Gastroesophageal sphincter (tissue), 4 donors: Measurements from ENCODE around the gene SUGCT. TPM values are rescaled to one million over a fixed set of nuclear protein-coding genes. Genes with fewer than 3 reads are reported as not detected.

ENCODE experiments used
- ATAC-seq: fragments of 150-250 bp; one replicate; pipeline ENCODE4 v1.9.1; 2016; ENCODE audit warnings: mild to moderate bottlenecking, moderate library complexity
- H3K27ac ChIP-seq, 4 donors: fragments of 200-600 bp; sonication (generic) in 3 of 4; 1 replicate in 3 of 4; 2 replicates in 1 of 4; pipeline ENCODE4 v1.5.1; 2016 to 2019
- H3K27me3 ChIP-seq: fragments of 200-600 bp; sonication (generic); one replicate; pipeline ENCODE4 v1.5.1; 2019
- H3K36me3 ChIP-seq, 2 donors: fragments of 200-600 bp; sonication (generic); one replicate each; pipeline ENCODE4 v1.5.1; 2019; ENCODE audit warnings: control low read depth in 1 of 2
- H3K4me1 ChIP-seq, 3 donors: fragments of 200-600 bp; sonication (generic); 1 replicate in 2 of 3; 2 replicates in 1 of 3; pipeline ENCODE4 v1.5.1; 2016 to 2019; ENCODE audit warnings: control low read depth in 2 of 3
- H3K4me3 ChIP-seq, 2 donors: fragments of 200-600 bp; sonication (generic); one replicate each; pipeline ENCODE4 v1.5.1; 2019; ENCODE audit warnings: mild to moderate bottlenecking in 1 of 2, moderate library complexity in 1 of 2
- H3K9me3 ChIP-seq, 3 donors: fragments of 200-600 bp; sonication (generic); one replicate each; pipeline ENCODE4 v1.5.1; 2017 to 2019; ENCODE audit warnings: control low read depth in 2 of 3
- EP300 ChIP-seq: sonication (generic); formaldehyde crosslinking; IDR thresholded peaks from one replicate; pipeline ENCODE4 v1.6.1; 2017; ENCODE audit warnings: antibody characterized with exemption, mild to moderate bottlenecking
- POLR2A ChIP-seq, 2 donors: fragments of 450-650 bp; IDR thresholded peaks; one replicate each; pipeline ENCODE4 v1.6.1; 2017; ENCODE audit warnings: antibody characterized with exemption in 2 of 2, mild to moderate bottlenecking in 2 of 2, moderate library complexity in 1 of 2
- POLR2AphosphoS5 ChIP-seq: sonication (generic); formaldehyde crosslinking; IDR thresholded peaks from one replicate; pipeline ENCODE4 v1.6.1; 2017; ENCODE audit warnings: antibody characterized with exemption
- WGBS, 2 donors: methylation state at CpG; one replicate each; pipeline ENCODE4 v1.1.5; 2018; ENCODE audit warnings: low coverage in 1 of 2; 5-methylcytosine and 5-hydroxymethylcytosine counted together
- total RNA-seq, 4 donors: library from RNA; depleted of rRNA; stranded (reverse); fragments of >200 nt; gene quantifications; one replicate each; pipeline ENCODE4 v1.1.0, GENCODE V29; 2016
- TF ChIP-seq, protein P1 (sequence below), 4 experiments: fragments of 200-600 bp in 2 of 4; fragments of 450-650 bp in 2 of 4; sonication (generic) in 1 of 4; IDR thresholded peaks; one replicate each; pipeline ENCODE4 v1.5.1; 2017 to 2019; ENCODE audit warnings: antibody characterized with exemption in 4 of 4, mild to moderate bottlenecking in 2 of 4, moderate library complexity in 2 of 4

The SUGCT gene
- total RNA-seq, 4 donors from 2014 or later = 1.2 to 17.3 (median 10.8) TPM

DNA sequence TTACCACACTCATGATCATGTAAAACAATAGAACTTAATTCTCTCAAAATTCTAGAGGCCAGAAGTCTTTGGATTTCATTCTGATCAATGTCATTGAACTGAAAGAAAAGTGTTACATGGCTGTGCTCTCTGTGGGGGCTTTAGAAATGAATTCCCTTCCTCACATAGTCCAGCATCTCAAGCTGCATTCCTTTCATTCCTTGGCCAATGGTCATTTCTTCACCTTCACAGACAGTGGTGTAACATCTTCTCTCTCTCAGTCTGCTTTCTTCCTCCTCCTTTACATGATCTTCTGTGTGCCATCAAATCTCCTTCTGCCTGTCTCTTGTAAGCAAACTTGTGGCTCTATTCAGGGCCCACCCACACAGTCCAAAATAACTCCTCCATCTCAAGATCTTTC, 735.3 kb downstream of the SUGCT start:
- H3K9me3 ChIP-seq = peaks cover 2 to 13% (median 3%) of the 10 kb centered on the region in 3 donors
- no peaks in the 10 kb centered on the region for H3K36me3 ChIP-seq
- no peak overlapping the region for H3K4me3 ChIP-seq
- TF ChIP-seq, protein P1, sequence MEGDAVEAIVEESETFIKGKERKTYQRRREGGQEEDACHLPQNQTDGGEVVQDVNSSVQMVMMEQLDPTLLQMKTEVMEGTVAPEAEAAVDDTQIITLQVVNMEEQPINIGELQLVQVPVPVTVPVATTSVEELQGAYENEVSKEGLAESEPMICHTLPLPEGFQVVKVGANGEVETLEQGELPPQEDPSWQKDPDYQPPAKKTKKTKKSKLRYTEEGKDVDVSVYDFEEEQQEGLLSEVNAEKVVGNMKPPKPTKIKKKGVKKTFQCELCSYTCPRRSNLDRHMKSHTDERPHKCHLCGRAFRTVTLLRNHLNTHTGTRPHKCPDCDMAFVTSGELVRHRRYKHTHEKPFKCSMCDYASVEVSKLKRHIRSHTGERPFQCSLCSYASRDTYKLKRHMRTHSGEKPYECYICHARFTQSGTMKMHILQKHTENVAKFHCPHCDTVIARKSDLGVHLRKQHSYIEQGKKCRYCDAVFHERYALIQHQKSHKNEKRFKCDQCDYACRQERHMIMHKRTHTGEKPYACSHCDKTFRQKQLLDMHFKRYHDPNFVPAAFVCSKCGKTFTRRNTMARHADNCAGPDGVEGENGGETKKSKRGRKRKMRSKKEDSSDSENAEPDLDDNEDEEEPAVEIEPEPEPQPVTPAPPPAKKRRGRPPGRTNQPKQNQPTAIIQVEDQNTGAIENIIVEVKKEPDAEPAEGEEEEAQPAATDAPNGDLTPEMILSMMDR (IDR thresholded peaks at IDR 0.05) = no peak
- TF ChIP-seq POLR2A (IDR thresholded peaks at IDR 0.05) = no peak
- no peak for TF ChIP-seq POLR2AphosphoS5
- TF ChIP-seq EP300 = no peak
- no peaks in the 10 kb centered on the region for H3K27me3 ChIP-seq
- no peaks in the 10 kb centered on the region for H3K4me1 ChIP-seq
- H3K27ac ChIP-seq = no peak overlapping the region
- ATAC-seq = no peak

DNA sequence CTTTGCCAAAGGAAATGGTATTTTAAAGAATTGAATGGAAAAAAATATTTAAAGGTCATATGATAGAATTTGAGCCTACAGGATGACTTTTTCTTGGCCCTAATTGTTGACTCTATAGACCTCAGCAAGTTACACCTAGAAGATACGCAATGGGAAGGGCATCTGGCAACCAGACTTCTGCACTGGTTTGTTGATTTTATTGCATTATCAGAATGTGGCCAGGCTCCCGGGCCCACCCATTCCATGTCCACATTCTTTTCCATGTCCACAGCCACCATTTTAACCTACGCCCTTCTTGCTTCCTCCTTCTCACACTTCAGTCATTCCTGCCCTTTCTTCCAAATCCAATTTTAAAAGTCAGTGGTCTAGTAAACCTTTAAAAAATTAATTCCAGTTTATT, 738.4 kb downstream of the SUGCT start:
- Histone ChIP-seq H3K4me1 (no peaks in the 10 kb centered on the region), H3K9me3 (peaks cover 2 to 13% (median 3%) of the 10 kb centered on the region in 3 donors), H3K27ac (no peak overlapping the region), H3K27me3 (no peaks in the 10 kb centered on the region), H3K4me3 (no peak overlapping the region), H3K36me3 (no peaks in the 10 kb centered on the region)
- no peak for TF ChIP-seq EP300
- TF ChIP-seq, protein P1 (IDR thresholded peaks at IDR 0.05) = no peak
- no peak for TF ChIP-seq POLR2A (IDR thresholded peaks at IDR 0.05)
- TF ChIP-seq POLR2AphosphoS5 = no peak
- WGBS, 2 donors = 90 to 98% methylated on average over 3 of the region's 3 CpGs
- no peak for ATAC-seq

DNA sequence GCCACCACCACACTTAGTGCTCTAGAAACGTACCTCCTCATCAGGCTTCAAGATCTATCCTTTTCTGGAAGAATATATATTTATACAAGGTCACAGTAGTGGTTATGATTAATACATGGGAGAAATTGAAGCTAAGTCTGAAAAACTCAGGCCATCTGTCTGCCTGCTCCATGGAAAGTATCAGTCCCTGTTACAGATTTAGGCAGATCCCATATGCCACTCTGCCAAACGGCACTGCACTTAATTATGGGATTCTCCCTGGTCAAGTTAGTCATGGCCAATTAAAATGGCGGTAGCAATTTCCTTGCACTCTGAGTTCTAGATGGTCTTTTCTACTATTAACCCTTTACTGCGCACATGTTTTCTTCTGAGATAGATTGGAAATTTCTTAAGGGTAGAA, 740.0 kb downstream of the SUGCT start:
- no peak for TF ChIP-seq POLR2AphosphoS5
- TF ChIP-seq, protein P1 (IDR thresholded peaks at IDR 0.05) = no peak
- no peak for TF ChIP-seq POLR2A (IDR thresholded peaks at IDR 0.05)
- TF ChIP-seq EP300 = no peak
- WGBS, 2 donors = 81 to 88% methylated on average over 3 to 4 of the region's 4 CpGs
- no peaks in the 10 kb centered on the region for H3K27me3 ChIP-seq

DNA sequence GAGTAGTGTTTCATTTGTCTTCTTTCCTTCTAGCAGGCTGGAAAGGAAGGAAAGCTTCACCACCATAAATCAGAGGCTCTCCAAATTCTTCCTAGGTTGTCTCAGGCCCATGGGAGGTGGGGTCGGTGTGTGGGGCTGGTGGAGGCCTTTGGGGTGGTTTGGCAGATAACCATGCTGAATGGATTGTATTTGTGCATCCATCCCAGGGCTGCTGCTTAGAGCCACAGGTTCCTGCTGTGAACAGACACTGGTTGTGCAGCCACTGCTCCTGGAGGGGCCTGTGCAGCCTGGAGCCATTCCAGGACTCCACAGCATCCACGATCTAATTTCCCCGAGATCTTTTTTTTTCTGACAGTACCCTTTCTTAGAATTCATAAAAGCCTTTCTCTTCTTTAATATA, 741.8 kb downstream of the SUGCT start:
- ATAC-seq = no peak
- WGBS, 2 donors = 67 to 90% methylated on average over 3 of the region's 3 CpGs

More for the DNA sequence above, 740.0 kb downstream of the SUGCT start:
- Histone ChIP-seq H3K36me3 (no peaks in the 10 kb centered on the region), H3K27ac (no peak overlapping the region), H3K9me3 (peaks cover 0 to 3% (median under 1%) of the 10 kb centered on the region in 3 donors), H3K4me1 (no peaks in the 10 kb centered on the region), H3K4me3 (no peak overlapping the region)
- ATAC-seq = no peak

DNA sequence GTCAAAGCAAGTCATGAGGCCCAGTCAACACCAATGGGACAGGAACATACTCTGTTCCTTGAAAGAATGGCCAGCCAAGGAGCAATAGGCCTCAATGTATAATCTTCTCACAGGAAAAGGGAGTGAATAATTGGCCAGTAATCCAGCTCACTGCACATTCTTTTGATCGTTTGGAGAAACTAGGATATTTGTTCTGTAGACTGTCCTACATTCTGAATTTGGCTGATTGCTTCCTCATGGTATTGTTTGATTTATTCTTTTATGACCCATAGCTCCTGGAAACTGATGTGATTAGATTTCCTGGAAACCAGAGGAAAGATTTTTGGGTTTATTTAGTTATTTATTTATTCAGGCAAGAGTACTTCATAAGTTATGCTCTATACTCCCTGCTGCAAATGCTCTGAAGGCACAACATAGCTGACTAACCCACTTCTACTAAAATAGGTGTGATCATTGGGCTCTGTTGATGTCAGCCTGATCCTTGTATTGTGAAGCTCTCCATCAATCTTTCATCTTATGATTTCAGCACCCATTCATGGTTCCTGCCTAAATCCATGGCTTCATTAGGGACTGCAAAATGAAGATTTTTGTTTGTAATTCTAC, 745.2 kb downstream of the SUGCT start:
- peaks cover 0 to 4% (median 3%) of the 10 kb centered on the region in 3 donors for H3K4me1 ChIP-seq
- H3K9me3 ChIP-seq = no peaks in the 10 kb centered on the region
- WGBS, 2 donors = 20 to 53% methylated on average over 1 of the region's 1 CpG
- no peaks in the 10 kb centered on the region for H3K36me3 ChIP-seq
- no peak for ATAC-seq
- H3K27ac ChIP-seq = no peak overlapping the region
- no peak overlapping the region for H3K4me3 ChIP-seq
- TF ChIP-seq POLR2AphosphoS5 (no peak), EP300 (no peak), POLR2A (IDR thresholded peaks at IDR 0.05) (no peak)
- TF ChIP-seq, protein P1 (IDR thresholded peaks at IDR 0.05) = no peak
- H3K27me3 ChIP-seq = no peaks in the 10 kb centered on the region

More for the DNA sequence above, 741.8 kb downstream of the SUGCT start:
- H3K9me3 ChIP-seq = no peaks in the 10 kb centered on the region
- H3K27me3 ChIP-seq = no peaks in the 10 kb centered on the region
- no peak overlapping the region for H3K27ac ChIP-seq
- H3K4me1 ChIP-seq = no peaks in the 10 kb centered on the region
- no peak overlapping the region for H3K4me3 ChIP-seq
- no peaks in the 10 kb centered on the region for H3K36me3 ChIP-seq
- TF ChIP-seq, protein P1 (IDR thresholded peaks at IDR 0.05) = no peak
- TF ChIP-seq POLR2AphosphoS5 (no peak), POLR2A (IDR thresholded peaks at IDR 0.05) (no peak), EP300 (no peak)
